ENCODE results near the gene SIAE.

GRCh38 chr11:124640666-124641065 is 32.9 kb downstream of the SIAE start:
- TF ChIP-seq CTCF (IDR thresholded peaks at IDR 0.05) (no peak), EZH2 (IDR thresholded peaks at IDR 0.05; ENCODE audit: borderline replicate concordance, insufficient read depth, low read depth, low read length, poor library complexity, severe bottlenecking) (no peak)
